GM12878 (cell line): ENCODE measurements around the gene DNAH2. TPM values are rescaled to one million over a fixed set of nuclear protein-coding genes. Genes with fewer than 3 reads are reported as not detected.

Source experiments
- ATF2 ChIP-seq: IDR thresholded peaks from 2 replicates; pipeline ENCODE4 v1.6.1; 2012; ENCODE audit warnings: low read length, inconsistent platforms
- BHLHE40 ChIP-seq, 2 experiments: fragments of 450-650 bp in 1 of 2; IDR thresholded peaks; 2 replicates each; pipeline ENCODE4 v1.6.1; 2011 to 2017; ENCODE audit warnings: low read depth in 2 of 2, borderline replicate concordance in 1 of 2, improper control_type of control experiment in 1 of 2, low read length in 1 of 2, mild to moderate bottlenecking in 1 of 2
- FOS ChIP-seq: IDR thresholded peaks from 3 replicates; pipeline ENCODE4 v1.6.1; 2011; ENCODE audit warnings: borderline replicate concordance; ENCODE audit not compliant: insufficient read length; ENCODE audit errors: extremely low read depth
- FOXK2 ChIP-seq: fragments of 450-650 bp; IDR thresholded peaks from 2 replicates; pipeline ENCODE4 v1.6.1; 2017; ENCODE audit warnings: mild to moderate bottlenecking, moderate library complexity
- MAX ChIP-seq: IDR thresholded peaks from 2 replicates; pipeline ENCODE4 v1.6.1; 2012; ENCODE audit warnings: low read depth, low read length, improper control_type of control experiment
- NBN ChIP-seq: fragments of 450-650 bp; IDR thresholded peaks from 2 replicates; pipeline ENCODE4 v1.6.1; 2016
- NKRF ChIP-seq: fragments of 450-650 bp; conservative IDR thresholded peaks from 2 replicates; pipeline ENCODE4 v1.6.1; 2017; ENCODE audit warnings: mild to moderate bottlenecking, moderate library complexity
- POLR2AphosphoS2 ChIP-seq: IDR thresholded peaks from 2 replicates; pipeline ENCODE4 v1.6.1; 2011; ENCODE audit warnings: low read depth, mild to moderate bottlenecking, low read length, improper control_type of control experiment, moderate library complexity
- TAF1 ChIP-seq: IDR thresholded peaks from 2 replicates; pipeline ENCODE4 v1.6.1; 2011; ENCODE audit warnings: mild to moderate bottlenecking, low read depth, low read length, borderline replicate concordance
- YY1 ChIP-seq: IDR thresholded peaks from 2 replicates; pipeline ENCODE4 v1.6.1; 2011; ENCODE audit warnings: low read depth, mild to moderate bottlenecking, low read length
- ZBTB4 ChIP-seq: fragments of 450-650 bp; formaldehyde crosslinking; IDR thresholded peaks from 2 replicates; pipeline ENCODE4 v1.4.0; 2022; ENCODE audit warnings: mild to moderate bottlenecking, moderate library complexity
- ZZZ3 ChIP-seq: IDR thresholded peaks from 2 replicates; pipeline ENCODE4 v1.6.1; 2011; ENCODE audit warnings: low read depth; ENCODE audit not compliant: control insufficient read depth, insufficient read length
- polyA plus RNA-seq, 11 experiments: library from polyadenylated mRNA; depleted of rRNA in 4 of 11; unstranded in 6 of 11; stranded (reverse) in 5 of 11; fragments of >200 nt; fragmentation: Nextera tagmentation in 4 of 11; fragmentation: Illumina TruSeq in 1 of 11; extraction: Ambion mirVana in 4 of 11; extraction: Trizol in 1 of 11; gene quantifications; 1 replicate in 1 of 11; 2 replicates in 10 of 11; pipeline versions ENCODE4 v1.2.1 to v1.2.3, GENCODE V29; 2011 to 2016; ENCODE audit warnings: inconsistent platforms in 2 of 11, missing spikeins in 2 of 11, low read depth in 1 of 11
- total RNA-seq, 4 experiments: library from RNA; depleted of rRNA in 3 of 4; stranded (reverse); fragments of >200 nt in 3 of 4; fragmentation: Illumina TruSeq in 1 of 4; extraction: Trizol in 1 of 4; gene quantifications; 2 replicates each; pipeline versions ENCODE4 v1.2.1 to v1.2.3, GENCODE V29; 2013 to 2021

DNAH2 gene
- total and polyA plus RNA-seq, 10 of the 15 experiments (the other 5 are each of a cell fraction or from before 2014, with no cell fraction given) = not detected

GRCh38 chr17:7842380-7843256, 125.1 kb downstream of the DNAH2 start (continued):
- TF ChIP-seq POLR2AphosphoS2 (peak; percentile 63; the same call in 1 of the 2 replicates), ATF2 (no peak), MAX (peak; percentile 67), TAF1 (peak; percentile 76), FOS (no peak), ZBTB4 (CRISPR knock-in tag) (no peak), BHLHE40 (IDR thresholded peaks at IDR 0.05; ENCODE audit: borderline replicate concordance in 1 of 2, low read depth in 2 of 2, low read length in 1 of 2) (peak; percentile 80 to 83), NBN (peak; percentile 90), YY1 (peak; percentile 40), FOXK2 (no peak), NKRF (no peak; the same call in none of the 2 replicates), ZZZ3 (no peak)
